CD14-positive monocyte (primary cell): Measurements from ENCODE around the gene SREK1IP1. TPM values are rescaled to one million over a fixed set of nuclear protein-coding genes. Genes with fewer than 3 reads are reported as not detected.
"Not testable (repeated sequence)": the region's sequence is repeated elsewhere in the genome, so short reads cannot be mapped to it uniquely, and the experiment has no call there.

Experiments
- DNase-seq, 3 donors: peaks; one replicate each; pipeline ENCODE4 v3.0.0-alpha.2; 2011 to 2022
- H2AFZ ChIP-seq: 2 replicates; pipeline ENCODE4 v1.6.0; 2012; ENCODE audit warnings: mild to moderate bottlenecking, low read depth, low read length, inconsistent platforms; ENCODE audit not compliant: insufficient read depth, poor library complexity, severe bottlenecking
- H3K27ac ChIP-seq, 2 donors: 1 replicate in 1 of 2; 2 replicates in 1 of 2; pipeline ENCODE4 v1.5.1; 2012 to 2013; ENCODE audit warnings: low read length in 2 of 2, control low read depth in 1 of 2, inconsistent platforms in 1 of 2, low read depth in 1 of 2, mild to moderate bottlenecking in 1 of 2
- H3K27me3 ChIP-seq, 2 donors: one replicate each; pipeline versions ENCODE4 v1.6.0 to v1.6.1; 2011 to 2013; ENCODE audit warnings: low read length in 2 of 2; ENCODE audit not compliant: control insufficient read depth in 2 of 2, insufficient read depth in 2 of 2
- H3K36me3 ChIP-seq, 2 donors: replicated peaks in 1 of 2; 1 replicate in 1 of 2; 2 replicates in 1 of 2; pipeline versions ENCODE4 v1.5.1 to v1.6.1; 2012 to 2013; ENCODE audit warnings: low read length in 2 of 2, control low read depth in 1 of 2, inconsistent platforms in 1 of 2, mild to moderate bottlenecking in 1 of 2; ENCODE audit not compliant: insufficient read depth in 2 of 2, control insufficient read depth in 1 of 2
- H3K4me1 ChIP-seq, 2 donors: 1 replicate in 1 of 2; 2 replicates in 1 of 2; pipeline versions ENCODE4 v1.5.1 to v1.6.1; 2012 to 2013; ENCODE audit warnings: low read length in 2 of 2, control low read depth in 1 of 2, inconsistent platforms in 1 of 2, mild to moderate bottlenecking in 1 of 2, moderate library complexity in 1 of 2; ENCODE audit not compliant: insufficient read depth in 2 of 2, control insufficient read depth in 1 of 2
- H3K4me2 ChIP-seq: replicated peaks from 2 replicates; pipeline ENCODE3; 2012; ENCODE audit warnings: low read length, moderate library complexity, mild to moderate bottlenecking; ENCODE audit not compliant: poor library complexity, severe bottlenecking; ENCODE audit errors: extremely low read depth
- H3K4me3 ChIP-seq, 3 experiments: fragments of 200-600 bp in 1 of 3; sonication (generic) in 1 of 3; replicated peaks in 1 of 3; 1 replicate in 2 of 3; 2 replicates in 1 of 3; pipeline ENCODE4 v1.5.1; 2011 to 2013; ENCODE audit warnings: low read length in 3 of 3, mild to moderate bottlenecking in 3 of 3, control low read depth in 2 of 3, low read depth in 2 of 3, inconsistent platforms in 1 of 3, moderate library complexity in 1 of 3
- H3K79me2 ChIP-seq: 2 replicates; pipeline ENCODE4 v1.6.0; 2012; ENCODE audit warnings: mild to moderate bottlenecking, control low read depth, inconsistent platforms, low read length, moderate library complexity; ENCODE audit not compliant: insufficient read depth
- H3K9ac ChIP-seq: 2 replicates; pipeline ENCODE4 v1.6.0; 2017; ENCODE audit warnings: low read length, mild to moderate bottlenecking; ENCODE audit not compliant: insufficient read depth, poor library complexity, severe bottlenecking
- H3K9me3 ChIP-seq, 2 donors: replicated peaks in 1 of 2; 1 replicate in 1 of 2; 2 replicates in 1 of 2; pipeline versions ENCODE4 v1.5.1 to v1.6.1; 2012 to 2013; ENCODE audit warnings: low read length in 2 of 2, control low read depth in 1 of 2; ENCODE audit not compliant: control insufficient read depth in 1 of 2, insufficient read depth in 1 of 2
- H4K20me1 ChIP-seq: 2 replicates; pipeline ENCODE4 v1.6.0; 2012; ENCODE audit warnings: mild to moderate bottlenecking, low read length, control low read depth, moderate library complexity; ENCODE audit not compliant: insufficient read depth
- H3K27ac Mint-ChIP-seq, 7 donors: one replicate each; pipeline ENCODE4 v1.8.0; 2020; ENCODE audit warnings: mild to moderate bottlenecking in 7 of 7, mixed read lengths in 7 of 7, moderate library complexity in 6 of 7, inconsistent platforms in 2 of 7
- H3K27me3 Mint-ChIP-seq, 3 donors: one replicate each; pipeline ENCODE4 v1.8.0; 2021 to 2022; ENCODE audit warnings: low read depth in 3 of 3, mild to moderate bottlenecking in 3 of 3, mixed read lengths in 3 of 3, moderate library complexity in 3 of 3, inconsistent platforms in 1 of 3
- H3K36me3 Mint-ChIP-seq, 2 donors: one replicate each; pipeline ENCODE4 v1.8.0; 2020; ENCODE audit warnings: mixed read lengths in 2 of 2, inconsistent platforms in 1 of 2, mild to moderate bottlenecking in 1 of 2
- H3K4me1 Mint-ChIP-seq: one replicate; pipeline ENCODE4 v1.8.0; 2020; ENCODE audit warnings: mild to moderate bottlenecking, mixed read lengths
- H3K4me3 Mint-ChIP-seq, 2 donors: one replicate each; pipeline ENCODE4 v1.8.0; 2020; ENCODE audit warnings: mild to moderate bottlenecking in 2 of 2, mixed read lengths in 2 of 2, moderate library complexity in 1 of 2
- H3K9me3 Mint-ChIP-seq, 7 donors: one replicate each; pipeline ENCODE4 v1.8.0; 2020 to 2022; ENCODE audit warnings: mixed read lengths in 7 of 7, mild to moderate bottlenecking in 6 of 7, moderate library complexity in 6 of 7, inconsistent platforms in 2 of 7
- WGBS: methylation state at CpG from one replicate; pipeline ENCODE4 v1.1.5; 2013; ENCODE audit warnings: missing lambda C conversion rate; ENCODE audit not compliant: insufficient coverage; 5-methylcytosine and 5-hydroxymethylcytosine counted together
- intact Hi-C, 2 donors: fragments of 100-400 bp; cut with micrococcal nuclease; formaldehyde crosslinking; loops; one replicate each; pipeline versions ENCODE4 v1.15.0 to v1.15.1; 2023
- polyA plus RNA-seq, 3 donors: library from polyadenylated mRNA; depleted of rRNA in 1 of 3; unstranded in 2 of 3; stranded (reverse) in 1 of 3; fragments of 300-500 nt in 2 of 3; fragments of >200 nt in 1 of 3; fragmentation: Illumina TruSeq in 2 of 3; gene quantifications; 1 replicate in 2 of 3; 2 replicates in 1 of 3; pipeline ENCODE4 v1.2.3, GENCODE V29; 2012 to 2021
- TF ChIP-seq, protein P1 (sequence below): fragments of 200-600 bp; IDR thresholded peaks from one replicate; pipeline ENCODE4 v1.8.0; 2022; ENCODE audit warnings: antibody characterized with exemption, mild to moderate bottlenecking

Gene SREK1IP1
- polyA plus RNA-seq, 3 donors = 6.9 to 18.3 (median 16.9) TPM

- 100% methylated on average over 1 of the region's 4 CpGs for WGBS
- Histone ChIP-seq H3K4me2 (no peak overlapping the region), H3K27ac (no peak overlapping the region), H2AFZ (no peak overlapping the region), H3K9ac (no peak overlapping the region), H3K4me3 (no peak overlapping the region), H3K9me3 (peaks cover 7 to 9% of the 10 kb centered on the region in 2 donors), H4K20me1 (no peaks in the 10 kb centered on the region), H3K79me2 (no peaks in the 10 kb centered on the region), H3K4me1 (no peaks in the 10 kb centered on the region), H3K27me3 (peaks cover 0 to 7% of the 10 kb centered on the region in 2 donors), H3K36me3 (no peaks in the 10 kb centered on the region)
- peaks cover 8 to 17% (median 13%) of the 10 kb centered on the region in 7 donors for H3K9me3 Mint-ChIP-seq
- intact Hi-C loops = no loop called here
- DNase-seq = no peak
- H3K36me3 Mint-ChIP-seq = no peaks in the 10 kb centered on the region
- H3K27ac Mint-ChIP-seq = no peak overlapping the region
- no peaks in the 10 kb centered on the region for H3K4me1 Mint-ChIP-seq
- peaks cover 2 to 4% (median 3%) of the 10 kb centered on the region in 3 donors for H3K27me3 Mint-ChIP-seq
- H3K4me3 Mint-ChIP-seq = no peak overlapping the region
- TF ChIP-seq, protein P1, sequence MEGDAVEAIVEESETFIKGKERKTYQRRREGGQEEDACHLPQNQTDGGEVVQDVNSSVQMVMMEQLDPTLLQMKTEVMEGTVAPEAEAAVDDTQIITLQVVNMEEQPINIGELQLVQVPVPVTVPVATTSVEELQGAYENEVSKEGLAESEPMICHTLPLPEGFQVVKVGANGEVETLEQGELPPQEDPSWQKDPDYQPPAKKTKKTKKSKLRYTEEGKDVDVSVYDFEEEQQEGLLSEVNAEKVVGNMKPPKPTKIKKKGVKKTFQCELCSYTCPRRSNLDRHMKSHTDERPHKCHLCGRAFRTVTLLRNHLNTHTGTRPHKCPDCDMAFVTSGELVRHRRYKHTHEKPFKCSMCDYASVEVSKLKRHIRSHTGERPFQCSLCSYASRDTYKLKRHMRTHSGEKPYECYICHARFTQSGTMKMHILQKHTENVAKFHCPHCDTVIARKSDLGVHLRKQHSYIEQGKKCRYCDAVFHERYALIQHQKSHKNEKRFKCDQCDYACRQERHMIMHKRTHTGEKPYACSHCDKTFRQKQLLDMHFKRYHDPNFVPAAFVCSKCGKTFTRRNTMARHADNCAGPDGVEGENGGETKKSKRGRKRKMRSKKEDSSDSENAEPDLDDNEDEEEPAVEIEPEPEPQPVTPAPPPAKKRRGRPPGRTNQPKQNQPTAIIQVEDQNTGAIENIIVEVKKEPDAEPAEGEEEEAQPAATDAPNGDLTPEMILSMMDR = no peak
Observed at GRCh38 chr5:64700765-64701164, 67.7 kb downstream of the SREK1IP1 start.

DNA sequence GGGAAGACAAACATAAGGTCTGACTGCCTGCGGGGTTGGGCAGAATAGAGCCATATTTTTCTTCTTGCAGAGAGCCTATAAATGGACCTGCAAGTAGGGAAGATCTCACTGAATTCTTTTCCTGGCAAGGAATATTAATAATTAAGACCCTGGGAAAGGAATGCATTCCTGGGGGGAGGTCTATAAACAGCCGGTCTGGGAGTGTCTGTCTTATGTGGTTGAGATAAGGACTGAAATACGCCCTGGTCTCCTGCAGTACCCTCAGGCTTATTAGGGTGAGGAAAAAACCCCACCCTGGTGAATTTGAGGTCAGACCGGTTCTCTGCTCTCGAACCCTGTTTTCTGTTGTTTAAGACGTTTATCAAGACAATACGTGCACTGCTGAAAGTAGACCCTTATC is 72.1 kb downstream of the SREK1IP1 start:
- H3K27ac Mint-ChIP-seq, H3K4me1 Mint-ChIP-seq, H3K4me2 ChIP-seq, H3K4me3 ChIP-seq, H4K20me1 ChIP-seq, DNase-seq, H3K9ac ChIP-seq, H3K4me1 ChIP-seq, H3K36me3 Mint-ChIP-seq, H3K36me3 ChIP-seq, H2AFZ ChIP-seq, H3K27ac ChIP-seq, intact Hi-C loops, H3K4me3 Mint-ChIP-seq, H3K79me2 ChIP-seq: not testable (repeated sequence)
- peaks cover 7 to 16% of the 10 kb centered on the region in 2 donors for H3K9me3 ChIP-seq
- H3K9me3 Mint-ChIP-seq = peaks cover 13 to 25% (median 17%) of the 10 kb centered on the region in 7 donors
- peaks cover 10 to 19% of the 10 kb centered on the region in 2 donors for H3K27me3 ChIP-seq
- 100% methylated on average over 5 of the region's 7 CpGs for WGBS
- H3K27me3 Mint-ChIP-seq = peaks cover 15 to 24% (median 19%) of the 10 kb centered on the region in 3 donors
